Upper lobe of left lung (tissue), 4 donors: ENCODE measurements around the gene LRRK1.

Experiments
- CTCF ChIP-seq, 6 experiments: fragments of 450-650 bp in 4 of 6; fragments of 200-600 bp in 2 of 6; sonication (generic) in 2 of 6; IDR thresholded peaks; one replicate each; pipeline ENCODE4 v1.5.1; 2016 to 2019; ENCODE audit warnings: antibody characterized with exemption in 6 of 6
- POLR2A ChIP-seq, 4 donors: fragments of 450-650 bp; IDR thresholded peaks; one replicate each; pipeline ENCODE4 v1.5.1; 2016 to 2017; ENCODE audit warnings: antibody characterized with exemption in 4 of 4, mild to moderate bottlenecking in 2 of 4

GRCh38 chr15:101119181-101119580 is 200.0 kb downstream of the LRRK1 start:
- TF ChIP-seq CTCF (IDR thresholded peaks at IDR 0.05), result no peak
- TF ChIP-seq POLR2A (IDR thresholded peaks at IDR 0.05), result no peak
